ENCODE results near the gene KIRREL2. TPM values are rescaled to one million over a fixed set of nuclear protein-coding genes. Genes with fewer than 3 reads are reported as not detected.
A peak's percentile ranks its signal among the peaks of the same experiment; 100 is the strongest.

Gene KIRREL2
- total RNA-seq, 1 experiment from 2014 or later: 0.26 TPM

DNA sequence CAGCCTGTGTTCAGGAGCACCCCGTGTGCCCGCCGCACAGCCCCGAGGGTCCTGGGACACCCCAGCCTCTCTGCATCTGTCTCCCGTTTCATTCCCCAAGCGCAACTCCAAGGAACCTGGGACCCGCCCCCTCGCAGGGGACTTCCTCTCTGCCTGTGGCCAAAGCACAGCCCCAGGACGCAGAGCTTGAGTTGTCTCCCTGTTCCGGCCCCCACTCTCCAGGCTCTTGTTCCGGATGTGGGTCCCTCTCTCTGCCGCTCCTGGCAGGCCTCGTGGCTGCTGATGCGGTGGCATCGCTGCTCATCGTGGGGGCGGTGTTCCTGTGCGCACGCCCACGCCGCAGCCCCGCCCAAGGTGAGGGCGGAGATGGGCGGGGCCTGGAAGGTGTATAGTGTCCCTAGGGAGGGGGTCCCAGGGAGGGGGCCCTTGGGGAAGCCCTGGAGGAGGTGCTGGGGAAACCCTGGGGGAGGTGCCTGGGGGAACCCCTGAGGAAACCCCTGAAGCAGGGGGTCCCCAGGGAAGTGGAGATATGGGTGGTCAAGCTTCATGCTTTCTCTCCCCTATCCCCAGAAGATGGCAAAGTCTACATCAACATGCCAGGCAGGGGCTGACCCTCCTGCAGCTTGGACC is 47.0 kb downstream of the KIRREL2 start:
- Mint-ChIP-seq H3K4me1 (ENCODE audit: low read depth, unreplicated experiment) (peaks cover 9% of the 10 kb centered on the region), H3K27me3 (ENCODE audit: unreplicated experiment) (peaks cover 32% of the 10 kb centered on the region), H3K27ac (ENCODE audit: unreplicated experiment) (no peak overlapping the region), H3K36me3 (ENCODE audit: insufficient read depth, unreplicated experiment) (peaks cover 26% of the 10 kb centered on the region), H3K4me3 (ENCODE audit: low read depth, unreplicated experiment) (peak overlapping the region; percentile 64), H3K9me3 (ENCODE audit: low read depth, unreplicated experiment) (no peaks in the 10 kb centered on the region)
- intact Hi-C loops (cut with micrococcal nuclease; ENCODE audit: unreplicated experiment): no loop called here
- DNase-seq: peak; percentile 62
- CTCF ChIA-PET: no interaction called here
- TF ChIP-seq, protein P1, sequence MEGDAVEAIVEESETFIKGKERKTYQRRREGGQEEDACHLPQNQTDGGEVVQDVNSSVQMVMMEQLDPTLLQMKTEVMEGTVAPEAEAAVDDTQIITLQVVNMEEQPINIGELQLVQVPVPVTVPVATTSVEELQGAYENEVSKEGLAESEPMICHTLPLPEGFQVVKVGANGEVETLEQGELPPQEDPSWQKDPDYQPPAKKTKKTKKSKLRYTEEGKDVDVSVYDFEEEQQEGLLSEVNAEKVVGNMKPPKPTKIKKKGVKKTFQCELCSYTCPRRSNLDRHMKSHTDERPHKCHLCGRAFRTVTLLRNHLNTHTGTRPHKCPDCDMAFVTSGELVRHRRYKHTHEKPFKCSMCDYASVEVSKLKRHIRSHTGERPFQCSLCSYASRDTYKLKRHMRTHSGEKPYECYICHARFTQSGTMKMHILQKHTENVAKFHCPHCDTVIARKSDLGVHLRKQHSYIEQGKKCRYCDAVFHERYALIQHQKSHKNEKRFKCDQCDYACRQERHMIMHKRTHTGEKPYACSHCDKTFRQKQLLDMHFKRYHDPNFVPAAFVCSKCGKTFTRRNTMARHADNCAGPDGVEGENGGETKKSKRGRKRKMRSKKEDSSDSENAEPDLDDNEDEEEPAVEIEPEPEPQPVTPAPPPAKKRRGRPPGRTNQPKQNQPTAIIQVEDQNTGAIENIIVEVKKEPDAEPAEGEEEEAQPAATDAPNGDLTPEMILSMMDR (IDR thresholded peaks at IDR 0.05; ENCODE audit: unreplicated experiment): no peak
- BruUV-seq (replicated peaks): no TSS peak

DNA sequence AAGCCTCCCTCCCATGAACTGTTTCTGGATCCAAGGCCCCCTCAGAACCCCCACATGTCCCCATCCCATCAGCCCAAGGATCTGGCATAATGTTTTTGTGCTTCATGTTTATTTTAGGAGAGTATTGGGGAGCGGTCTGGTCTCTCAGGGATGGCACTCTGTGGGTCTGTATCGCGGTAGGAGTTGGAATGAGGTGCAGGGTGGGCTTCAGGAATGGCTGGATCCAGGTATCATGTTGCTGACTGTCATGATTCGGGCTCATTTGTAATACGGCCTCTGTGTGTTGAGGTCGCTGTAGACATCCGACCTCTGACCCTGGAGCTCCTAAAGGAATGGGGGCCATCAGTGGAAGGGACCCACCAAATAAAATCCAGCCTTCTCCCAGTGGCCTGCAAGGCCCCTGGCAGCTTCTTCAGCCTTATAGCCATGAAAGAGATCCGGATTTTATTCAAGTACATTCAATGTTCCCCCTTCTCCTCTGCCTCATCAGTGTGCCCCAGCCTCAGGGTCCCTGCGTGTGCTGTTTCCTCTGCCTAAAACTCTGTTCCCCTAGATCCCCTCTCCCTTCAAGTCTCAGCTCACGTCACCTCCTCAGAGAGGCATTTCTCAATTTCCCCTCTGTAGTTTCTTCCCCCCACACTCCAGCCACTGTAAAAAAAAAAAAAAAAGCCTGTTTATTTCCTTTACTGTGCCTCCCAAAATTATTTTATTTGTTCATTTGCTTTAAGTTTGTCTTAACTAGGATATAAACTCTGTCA is 47.8 kb downstream of the KIRREL2 start:
- H3K27me3 Mint-ChIP-seq (ENCODE audit: unreplicated experiment): peaks cover 32% of the 10 kb centered on the region
- H3K9me3 Mint-ChIP-seq (ENCODE audit: low read depth, unreplicated experiment): no peaks in the 10 kb centered on the region
- CTCF ChIA-PET: interaction anchor here (1.3 kb wide), 1 partner anchor 22 kb away, joined by 3 read pairs; no protein-coding TSS in a partner anchor
- no peak overlapping the region for H3K4me3 Mint-ChIP-seq (ENCODE audit: low read depth, unreplicated experiment)
- no TSS peak for BruUV-seq (replicated peaks)
- peaks cover 18% of the 10 kb centered on the region for H3K36me3 Mint-ChIP-seq (ENCODE audit: insufficient read depth, unreplicated experiment)
- H3K27ac Mint-ChIP-seq (ENCODE audit: unreplicated experiment): no peak overlapping the region
- intact Hi-C loops (cut with micrococcal nuclease; ENCODE audit: unreplicated experiment): no loop called here
- TF ChIP-seq, protein P1 (IDR thresholded peaks at IDR 0.05; ENCODE audit: unreplicated experiment): no peak
- no peak for DNase-seq
- H3K4me1 Mint-ChIP-seq (ENCODE audit: low read depth, unreplicated experiment): peaks cover 9% of the 10 kb centered on the region

DNA sequence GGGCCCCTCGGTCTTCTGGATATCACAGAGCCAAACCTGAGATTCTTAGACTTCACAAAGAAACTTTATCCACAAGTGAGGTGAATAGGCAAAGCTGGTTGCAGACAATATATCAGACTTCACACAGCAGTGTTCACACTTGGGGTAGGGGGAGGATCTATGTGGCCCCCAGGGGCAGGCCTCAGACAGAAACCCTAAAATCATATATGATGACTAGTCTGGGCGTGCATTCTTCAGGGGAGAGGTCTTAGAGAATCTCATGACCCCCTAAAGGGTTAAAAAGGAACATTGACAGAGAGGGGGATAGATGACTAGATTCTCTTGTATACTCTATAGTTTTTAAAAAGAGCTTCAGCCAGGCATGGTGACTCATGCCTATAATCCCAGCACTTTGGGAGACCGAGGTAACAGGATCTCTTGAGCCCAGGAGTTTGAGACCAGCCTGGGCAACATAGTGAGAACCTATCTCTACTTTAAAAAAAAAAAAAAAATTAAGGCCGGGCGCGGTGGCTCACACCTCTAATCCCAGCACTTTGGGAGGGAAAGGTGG is 48.5 kb downstream of the KIRREL2 start:
- intact Hi-C loops (cut with micrococcal nuclease; ENCODE audit: unreplicated experiment): no loop called here
- no peaks in the 10 kb centered on the region for H3K9me3 Mint-ChIP-seq (ENCODE audit: low read depth, unreplicated experiment)
- TF ChIP-seq, protein P1 (IDR thresholded peaks at IDR 0.05; ENCODE audit: unreplicated experiment): no peak

DNA sequence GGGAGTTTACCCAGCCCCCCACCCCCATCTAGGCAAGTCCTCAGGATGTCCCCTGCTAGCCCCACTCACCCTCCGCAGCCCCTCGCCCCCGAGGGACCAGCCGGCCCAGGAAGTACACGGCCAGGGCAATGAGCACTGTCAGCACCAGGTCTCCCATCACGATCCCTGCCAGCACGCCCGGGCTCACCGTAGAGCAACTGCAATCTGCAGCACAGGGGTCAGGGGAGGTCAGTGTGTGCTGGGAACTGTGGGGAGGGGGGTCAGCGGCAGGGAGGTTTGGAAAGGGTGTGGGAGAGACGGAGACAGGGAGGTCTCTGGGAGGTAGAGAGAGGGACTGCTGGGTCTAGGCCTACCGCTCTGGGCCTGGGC is 50.6 kb downstream of the KIRREL2 start:
- Mint-ChIP-seq H3K9me3 (ENCODE audit: low read depth, unreplicated experiment) (no peaks in the 10 kb centered on the region), H3K36me3 (ENCODE audit: insufficient read depth, unreplicated experiment) (peaks cover 3% of the 10 kb centered on the region), H3K27me3 (ENCODE audit: unreplicated experiment) (peaks cover 20% of the 10 kb centered on the region), H3K27ac (ENCODE audit: unreplicated experiment) (no peak overlapping the region), H3K4me3 (ENCODE audit: low read depth, unreplicated experiment) (no peak overlapping the region), H3K4me1 (ENCODE audit: low read depth, unreplicated experiment) (peaks cover 9% of the 10 kb centered on the region)
- DNase-seq: no peak
- TF ChIP-seq, protein P1 (IDR thresholded peaks at IDR 0.05; ENCODE audit: unreplicated experiment): no peak
- CTCF ChIA-PET: no interaction called here
- no TSS peak for BruUV-seq (replicated peaks)
- intact Hi-C loops (cut with micrococcal nuclease; ENCODE audit: unreplicated experiment): no loop called here

More for the DNA sequence above, 48.5 kb downstream of the KIRREL2 start:
- CTCF ChIA-PET: interaction anchor here (1.3 kb wide), 2 partner anchors 21 to 26 kb away, joined by 3 read pairs; no protein-coding TSS in a partner anchor
- Mint-ChIP-seq H3K4me1 (ENCODE audit: low read depth, unreplicated experiment) (peaks cover 9% of the 10 kb centered on the region), H3K36me3 (ENCODE audit: insufficient read depth, unreplicated experiment) (peaks cover 10% of the 10 kb centered on the region), H3K4me3 (ENCODE audit: low read depth, unreplicated experiment) (no peak overlapping the region), H3K27ac (ENCODE audit: unreplicated experiment) (no peak overlapping the region), H3K27me3 (ENCODE audit: unreplicated experiment) (peaks cover 32% of the 10 kb centered on the region)
- no peak for DNase-seq
- no TSS peak for BruUV-seq (replicated peaks)
